HG03432 (cell line): ENCODE measurements around the gene MVB12B.

Experiments
- ATAC-seq: cut with Tn5 transposase; IDR thresholded peaks from one replicate; pipeline ENCODE4 v1.9.1; 2021; ENCODE audit warnings: mild to moderate bottlenecking, moderate library complexity; ENCODE audit not compliant: unreplicated experiment

MVB12B gene

DNA sequence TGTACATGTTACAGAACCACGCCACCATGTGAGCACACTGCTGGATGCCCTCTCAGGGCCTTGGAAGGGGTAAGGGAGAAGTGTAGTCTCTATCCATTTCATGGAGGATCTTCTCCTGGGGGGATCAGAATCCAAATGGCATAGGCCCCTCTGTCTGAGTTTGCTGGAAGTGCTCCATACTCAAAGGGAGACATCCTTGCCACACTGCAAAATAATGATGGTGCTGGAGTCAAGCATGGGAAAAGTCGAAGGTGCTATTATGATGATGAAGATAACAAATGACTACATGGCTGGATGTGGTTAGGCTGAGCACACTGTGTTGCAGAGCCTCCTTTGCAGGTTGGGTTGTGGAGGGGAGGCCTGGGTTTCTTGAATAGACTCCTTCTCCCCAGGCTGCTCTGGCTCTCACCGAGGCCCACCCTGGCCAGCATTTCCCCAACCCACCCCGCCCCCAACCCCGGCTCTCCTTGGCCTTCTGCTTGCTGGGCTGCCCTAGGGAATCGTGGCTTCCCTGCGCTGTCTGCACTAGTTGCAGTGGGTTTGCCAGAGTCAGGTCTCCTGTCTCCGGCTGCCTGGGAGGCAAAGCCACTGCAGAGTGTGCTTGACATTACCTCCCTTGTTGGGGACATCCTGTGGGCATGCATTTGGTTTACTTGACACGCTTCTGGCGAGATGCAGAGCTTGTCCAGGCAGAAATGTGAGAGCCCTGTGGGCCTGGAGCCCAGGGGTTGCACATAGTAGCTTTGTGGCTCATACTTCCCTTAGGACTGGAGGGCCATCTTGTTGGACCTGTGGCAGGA lies 3.0 kb downstream of the MVB12B start:
- ATAC-seq, result no peak

DNA sequence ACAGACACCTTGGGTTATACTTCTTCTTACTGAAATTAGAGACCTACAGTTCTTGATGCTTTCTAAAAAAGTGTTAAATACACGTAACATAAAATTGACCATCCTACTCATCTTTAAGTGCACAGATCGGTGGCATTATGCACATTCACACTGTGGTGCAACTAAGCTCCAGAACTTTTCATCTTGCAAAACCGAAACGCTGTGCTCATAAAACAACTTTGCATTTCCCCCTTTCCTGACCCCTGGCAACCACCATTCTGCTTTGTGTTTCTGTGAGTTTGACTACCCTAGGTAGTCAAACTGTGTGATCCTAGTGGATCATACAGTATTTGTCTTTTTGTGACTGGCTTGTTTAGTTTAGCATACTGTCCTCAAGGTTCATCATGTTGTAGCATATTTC lies 3.9 kb downstream of the MVB12B start:
- ATAC-seq, result no peak

DNA sequence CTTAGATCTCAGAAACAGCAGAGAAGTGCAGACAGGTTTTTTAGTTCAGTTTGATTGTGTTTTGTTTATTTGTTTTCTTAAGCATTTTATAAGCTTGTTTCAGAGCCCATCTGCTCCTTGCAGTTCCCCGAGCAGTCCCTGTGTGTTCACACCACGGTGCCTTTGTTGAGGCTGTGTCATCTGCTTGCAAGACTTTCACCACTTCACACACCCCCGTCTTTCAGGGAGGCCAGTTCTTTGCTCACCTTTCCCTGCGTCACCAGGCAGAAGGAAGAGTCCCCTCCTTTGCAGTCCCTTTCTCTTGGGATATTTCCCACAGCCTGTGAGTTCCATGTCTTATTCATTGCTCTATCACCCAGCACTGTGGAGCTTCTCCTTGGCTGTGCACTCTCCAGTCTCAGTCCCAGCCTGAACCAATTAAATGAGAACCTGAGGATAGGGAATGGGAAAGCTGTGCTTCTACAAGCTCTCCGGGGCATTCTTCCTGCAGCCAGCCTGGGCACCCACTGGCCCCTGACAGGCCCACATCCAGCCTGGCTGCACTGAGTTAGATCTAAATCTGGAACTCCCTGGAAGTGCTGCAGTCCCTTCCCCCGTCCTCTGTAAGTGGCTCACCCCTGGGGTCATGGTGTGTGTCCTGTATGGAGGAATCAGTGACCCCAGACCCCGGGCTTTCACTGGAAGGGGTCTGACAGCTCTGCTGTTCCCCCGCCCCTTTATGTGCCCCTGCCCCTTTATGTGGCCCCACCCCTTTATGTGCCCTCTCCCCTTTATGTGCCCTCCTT lies 5.5 kb downstream of the MVB12B start:
- no peak for ATAC-seq

DNA sequence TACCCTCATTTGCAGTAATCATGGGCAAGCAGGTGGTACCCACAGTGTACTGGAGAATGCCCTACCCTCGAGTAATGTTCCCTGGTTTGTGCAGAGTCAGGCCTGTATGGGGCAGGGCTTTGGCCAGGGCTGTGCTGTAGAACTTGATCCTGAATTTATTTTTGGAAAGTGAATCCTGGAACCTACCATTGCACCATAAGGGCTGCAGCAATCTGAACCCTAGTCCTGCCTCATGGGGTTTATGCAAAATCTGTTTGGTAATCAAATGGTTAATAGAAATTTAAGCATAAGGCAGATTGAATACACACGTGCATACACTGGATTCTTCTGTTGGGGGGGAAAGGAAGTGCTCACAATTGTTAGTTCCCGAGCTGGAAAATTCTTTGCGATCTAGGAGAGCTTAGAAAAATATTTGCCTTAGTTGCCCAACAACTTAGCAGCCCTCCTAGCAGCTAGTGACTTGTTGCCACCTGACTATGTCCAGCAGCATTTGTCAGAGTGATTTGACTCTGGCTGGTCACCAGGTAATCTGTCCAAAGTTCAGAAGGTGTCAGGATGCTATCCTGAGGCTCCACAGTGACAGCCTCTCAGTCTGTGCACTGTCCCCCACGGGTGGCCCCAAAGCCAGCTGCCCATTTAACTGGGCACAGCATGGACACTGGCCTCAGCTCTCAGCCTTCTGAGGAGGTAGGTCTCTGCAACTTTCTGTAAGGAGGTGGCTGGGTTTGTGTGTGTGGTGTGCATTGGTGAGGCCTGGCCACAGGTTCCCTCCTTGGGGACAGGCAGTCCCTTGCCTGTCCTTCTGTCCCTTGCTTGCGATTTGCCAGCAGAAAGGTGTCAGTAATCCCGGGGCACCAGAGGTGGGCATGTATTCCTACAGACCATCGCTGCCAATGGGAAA lies 8.3 kb downstream of the MVB12B start:
- ATAC-seq, result no peak

DNA sequence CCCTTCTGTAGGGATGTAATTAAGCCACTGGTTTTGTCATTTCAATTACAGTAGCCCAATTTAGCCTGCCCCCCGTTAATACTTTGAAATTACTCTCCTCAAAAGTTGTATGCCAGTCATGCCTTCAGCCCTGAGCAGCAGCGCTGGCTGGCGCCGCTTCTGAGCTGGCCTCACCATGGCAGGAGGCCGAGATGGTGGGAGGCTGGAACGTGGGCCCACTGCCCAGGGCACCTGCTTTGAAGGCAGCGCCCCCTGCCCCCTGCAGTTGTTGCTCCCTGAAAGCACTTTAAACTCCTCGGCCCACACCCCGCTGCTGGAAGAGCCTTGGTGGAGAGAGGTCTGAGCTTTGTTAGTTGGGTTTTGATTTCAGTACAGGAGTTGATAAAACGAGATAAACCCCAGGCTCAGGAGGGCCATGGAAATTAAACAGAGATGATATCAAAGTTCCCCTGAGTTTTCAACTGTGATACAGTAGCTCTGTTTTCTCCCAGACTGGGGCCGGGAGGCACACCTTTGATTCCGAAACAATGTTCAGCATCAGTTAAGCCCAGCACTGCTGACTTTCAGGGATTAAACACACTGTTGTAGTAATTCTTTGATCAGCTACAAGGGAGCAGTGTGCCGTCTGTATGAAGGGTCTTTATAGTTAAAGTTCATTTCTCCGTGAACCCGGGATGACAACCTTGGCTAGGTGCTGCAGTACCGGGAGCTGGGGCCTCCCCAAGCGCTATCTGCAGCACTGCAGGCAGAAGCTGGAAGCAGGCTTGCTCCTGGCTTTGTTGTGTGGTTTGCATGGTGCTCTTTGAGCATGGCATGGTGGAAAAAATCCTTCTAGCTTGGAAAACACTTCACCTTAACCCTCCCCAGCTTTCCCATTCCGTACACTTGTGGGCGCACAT lies 9.5 kb downstream of the MVB12B start:
- no peak for ATAC-seq

DNA sequence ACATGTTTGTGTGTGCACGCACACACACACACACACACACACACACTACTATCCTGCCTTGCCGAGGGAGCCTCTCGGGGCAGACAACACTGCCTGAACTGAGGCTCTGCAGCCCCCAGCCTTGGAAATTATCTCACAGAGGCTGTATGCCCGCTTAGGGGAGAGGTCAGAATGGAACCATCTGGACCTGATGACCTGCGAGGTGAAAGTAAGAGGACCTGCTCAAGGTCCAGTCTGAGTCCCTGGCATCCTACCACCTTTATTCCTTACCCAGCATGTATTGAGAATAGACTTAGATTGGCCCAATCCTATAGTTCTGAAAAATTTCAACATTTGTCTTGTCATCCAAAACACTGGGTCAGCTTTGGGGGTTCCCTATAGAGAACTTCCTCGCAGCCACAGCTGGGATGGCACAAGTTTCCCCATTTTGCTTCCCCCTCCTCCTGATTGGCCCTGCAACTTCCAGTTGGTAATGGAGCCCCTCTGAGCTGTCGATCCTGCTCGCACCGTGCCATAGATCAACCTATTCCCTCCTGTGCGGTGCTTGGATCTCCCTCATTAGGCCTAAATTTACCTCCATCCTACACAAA lies 10.2 kb downstream of the MVB12B start:
- ATAC-seq, result no peak

DNA sequence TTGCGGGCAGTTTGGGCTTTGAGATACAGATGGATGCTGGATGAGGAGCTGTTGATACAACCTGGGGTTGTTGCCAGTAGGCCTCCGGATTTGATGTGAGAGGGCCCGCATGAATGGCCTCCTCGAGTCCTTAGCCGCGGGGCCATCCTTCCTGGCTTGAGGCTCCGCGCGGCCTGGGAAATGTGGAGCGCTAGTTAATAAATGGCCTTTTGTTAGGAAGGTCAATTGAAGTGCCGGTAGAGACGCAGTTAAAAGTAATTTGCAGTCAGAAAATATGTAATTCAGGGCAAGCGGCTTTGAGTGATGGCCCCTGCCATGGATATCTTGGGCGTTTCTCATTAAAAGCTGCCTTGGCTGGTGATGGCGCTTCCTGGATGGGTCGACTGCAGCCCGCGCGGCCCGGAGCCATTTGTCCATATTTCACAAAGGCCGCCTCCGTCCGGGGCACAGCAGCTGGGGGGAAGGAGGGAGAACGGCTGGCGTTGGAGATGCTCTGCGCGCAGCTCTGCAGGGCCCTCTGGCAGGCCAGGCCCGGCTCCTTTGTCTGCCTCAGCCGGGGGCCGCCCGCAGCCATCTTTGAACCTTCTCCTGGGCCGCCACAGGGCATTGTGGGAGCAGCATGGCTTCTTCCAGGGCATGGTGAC lies 11.2 kb downstream of the MVB12B start:
- no peak for ATAC-seq

DNA sequence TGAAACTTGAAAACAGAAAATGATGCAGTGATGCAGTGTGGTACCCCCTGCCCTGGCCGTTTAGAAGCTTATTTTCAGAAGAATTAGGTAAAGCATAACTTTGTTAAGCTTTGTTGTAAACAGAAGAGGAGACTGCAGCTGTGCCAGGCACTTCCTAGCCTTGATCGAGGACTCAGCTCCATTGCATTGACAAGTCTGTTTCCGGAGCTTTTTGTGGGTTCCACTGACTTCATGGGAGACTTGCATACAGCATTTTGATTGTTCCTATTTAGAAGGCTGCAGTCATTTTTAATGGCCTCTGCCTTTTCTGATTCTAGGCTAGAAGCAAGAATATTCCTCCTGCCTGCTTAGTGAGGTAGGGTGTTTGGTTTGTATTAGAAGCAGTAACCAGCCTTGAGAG lies 12.3 kb downstream of the MVB12B start:
- ATAC-seq, result no peak

DNA sequence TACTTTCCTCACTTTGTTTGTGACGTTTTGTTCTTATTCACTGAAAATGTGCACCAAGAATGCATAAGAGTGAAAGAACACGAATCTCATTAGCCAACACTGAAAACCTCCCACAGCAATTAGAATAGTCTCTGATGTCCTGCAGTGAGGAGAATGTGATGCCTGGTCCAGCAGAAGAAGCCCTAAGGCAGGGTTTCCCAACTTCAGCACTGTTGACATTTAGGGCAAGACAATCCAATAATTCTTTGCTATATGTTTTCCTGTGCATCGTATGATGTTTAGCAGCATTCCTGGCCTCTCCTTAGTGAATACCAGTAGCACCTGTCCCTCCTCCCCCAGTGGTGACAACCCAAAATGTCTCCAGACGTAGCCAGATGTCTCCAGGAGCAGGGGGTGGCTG lies 14.8 kb downstream of the MVB12B start:
- no peak for ATAC-seq

DNA sequence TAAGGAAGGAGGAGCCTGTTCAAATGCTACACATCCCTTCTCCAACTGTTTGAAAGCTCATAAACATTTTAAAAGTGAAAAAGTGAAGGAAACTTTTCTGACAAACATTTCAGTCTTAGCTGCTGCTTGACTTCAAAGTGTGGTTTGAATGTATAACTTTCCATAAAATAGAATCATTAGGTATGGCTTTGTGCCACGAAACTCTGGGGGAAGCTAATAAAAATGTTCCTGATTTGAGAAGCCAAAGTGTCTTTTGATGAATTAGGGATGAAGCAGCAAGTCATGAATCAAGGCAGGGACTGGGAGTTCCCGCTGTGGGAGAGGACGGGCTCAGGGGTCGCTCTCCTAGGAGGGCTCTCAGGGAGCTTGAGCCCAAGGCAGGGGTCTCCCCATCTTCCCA lies 15.3 kb downstream of the MVB12B start:
- ATAC-seq, result no peak

DNA sequence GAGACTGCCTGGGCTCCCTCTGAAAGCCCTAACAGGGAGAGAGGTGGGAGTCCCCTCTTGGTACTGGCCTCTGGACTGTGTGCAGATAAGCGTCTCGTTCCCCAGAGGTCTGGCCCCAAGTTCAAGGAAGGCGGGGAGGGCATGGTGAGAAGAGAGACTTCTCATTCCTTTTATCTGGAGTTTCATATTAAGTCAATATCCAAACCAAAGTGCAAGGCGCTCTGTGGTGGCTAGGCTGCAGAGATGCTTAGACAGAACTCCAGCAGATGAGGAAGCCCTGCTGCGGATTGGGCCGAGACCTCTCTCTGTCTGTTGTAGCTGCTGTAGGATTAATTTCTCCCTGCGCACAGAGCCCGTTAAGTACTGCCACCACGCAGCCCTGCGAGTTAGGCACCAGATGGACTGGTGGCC lies 16.0 kb downstream of the MVB12B start:
- no peak for ATAC-seq

DNA sequence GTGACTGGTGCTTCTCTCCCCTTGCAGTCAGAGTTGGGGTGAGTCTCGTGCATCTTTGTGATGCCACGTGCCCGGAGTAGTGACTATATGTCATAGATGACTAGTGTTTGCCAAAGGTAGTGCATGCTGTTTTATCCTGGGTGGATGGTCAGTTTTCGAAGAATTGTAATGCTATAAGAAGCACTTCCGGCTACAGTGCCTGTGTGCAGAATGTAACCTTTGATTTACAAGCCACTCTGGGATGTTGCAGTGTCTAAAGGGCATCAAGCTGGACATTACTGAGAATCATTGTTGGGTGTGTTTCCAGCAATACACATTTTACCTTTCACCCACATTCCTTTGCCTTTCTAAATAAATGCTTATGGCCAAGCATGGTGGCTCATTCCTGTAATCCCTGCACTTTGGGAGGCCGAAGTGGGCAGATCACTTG lies 16.7 kb downstream of the MVB12B start:
- ATAC-seq, result no peak

DNA sequence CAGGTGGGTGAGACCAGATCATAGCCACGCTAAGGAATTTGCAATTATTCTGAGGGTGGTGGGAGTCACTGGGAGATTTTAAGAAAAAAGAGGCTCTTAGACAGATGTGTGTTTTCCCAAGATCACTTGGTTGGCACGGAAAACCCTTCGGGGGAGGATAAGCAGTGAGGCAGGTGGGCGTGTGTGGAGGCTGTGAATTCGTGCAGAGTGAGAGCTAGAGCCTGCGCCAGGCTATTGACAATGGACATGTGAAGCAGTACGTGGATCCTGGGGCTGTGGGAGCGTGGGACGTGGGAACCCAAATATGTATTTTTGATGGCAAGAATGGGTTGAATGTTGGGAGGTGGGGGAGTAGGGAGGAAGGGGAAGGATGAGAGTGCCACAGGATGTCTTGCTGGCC lies 19.4 kb downstream of the MVB12B start:
- ATAC-seq, result no peak

DNA sequence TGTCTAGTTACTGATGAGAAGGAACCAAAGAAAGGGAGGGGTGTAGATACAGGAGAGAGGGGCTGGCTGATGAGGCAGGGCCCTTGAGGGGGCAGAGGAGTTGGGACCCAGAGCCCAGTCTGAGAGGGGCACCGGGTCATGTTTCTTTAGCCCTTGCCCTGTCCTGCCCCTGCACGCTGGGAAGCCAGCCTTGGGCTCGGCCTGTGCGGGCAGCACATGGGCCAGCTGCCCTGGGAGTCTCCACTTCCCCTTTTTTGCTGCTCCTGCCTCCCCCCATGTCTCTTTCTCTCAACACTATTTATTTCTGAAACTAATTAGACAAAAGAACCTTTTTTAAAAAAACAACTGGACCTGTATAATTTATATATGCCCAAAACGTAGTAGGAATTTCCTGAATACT lies 20.5 kb downstream of the MVB12B start:
- ATAC-seq, result no peak

DNA sequence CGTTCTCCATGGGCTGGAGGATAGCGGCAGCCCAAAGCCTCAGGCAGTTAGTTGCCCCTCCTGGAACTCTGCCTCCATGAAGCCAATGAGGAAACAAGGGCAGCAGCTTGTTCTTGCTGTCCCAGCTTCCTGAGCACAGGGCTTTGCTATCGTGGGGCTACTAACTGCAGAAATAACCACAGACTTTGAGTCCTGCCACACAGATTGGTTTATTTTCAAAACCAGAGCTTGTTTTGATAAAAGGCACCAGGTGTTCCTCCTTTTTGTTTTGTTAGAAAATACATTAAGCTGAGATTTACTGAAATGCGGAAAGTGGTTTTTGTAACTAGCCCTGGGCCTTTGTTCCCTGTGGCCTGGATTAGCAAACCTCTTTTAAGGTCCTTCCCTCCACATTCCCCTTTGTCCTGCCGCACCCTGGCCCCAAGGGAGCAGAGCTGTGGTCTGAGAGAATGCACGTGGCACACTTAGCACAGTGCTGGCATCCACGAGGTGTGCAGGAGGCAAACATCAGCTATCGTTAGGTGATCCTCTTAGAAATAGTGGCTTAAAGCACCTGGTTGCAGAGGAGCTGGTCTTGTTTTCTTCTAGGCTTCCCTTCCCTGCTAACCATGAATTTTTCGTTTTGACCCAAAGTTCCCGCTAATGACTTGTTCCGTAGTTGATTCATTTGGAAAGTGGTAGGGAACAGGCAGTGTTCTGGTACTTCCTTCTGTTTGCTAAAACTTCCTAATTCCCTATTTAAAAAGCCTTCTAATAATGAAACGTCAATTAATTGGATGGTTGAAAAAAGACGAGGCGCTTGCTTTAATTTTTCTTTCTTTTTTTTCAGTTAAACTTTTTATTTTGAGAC lies 21.5 kb downstream of the MVB12B start:
- no peak for ATAC-seq

DNA sequence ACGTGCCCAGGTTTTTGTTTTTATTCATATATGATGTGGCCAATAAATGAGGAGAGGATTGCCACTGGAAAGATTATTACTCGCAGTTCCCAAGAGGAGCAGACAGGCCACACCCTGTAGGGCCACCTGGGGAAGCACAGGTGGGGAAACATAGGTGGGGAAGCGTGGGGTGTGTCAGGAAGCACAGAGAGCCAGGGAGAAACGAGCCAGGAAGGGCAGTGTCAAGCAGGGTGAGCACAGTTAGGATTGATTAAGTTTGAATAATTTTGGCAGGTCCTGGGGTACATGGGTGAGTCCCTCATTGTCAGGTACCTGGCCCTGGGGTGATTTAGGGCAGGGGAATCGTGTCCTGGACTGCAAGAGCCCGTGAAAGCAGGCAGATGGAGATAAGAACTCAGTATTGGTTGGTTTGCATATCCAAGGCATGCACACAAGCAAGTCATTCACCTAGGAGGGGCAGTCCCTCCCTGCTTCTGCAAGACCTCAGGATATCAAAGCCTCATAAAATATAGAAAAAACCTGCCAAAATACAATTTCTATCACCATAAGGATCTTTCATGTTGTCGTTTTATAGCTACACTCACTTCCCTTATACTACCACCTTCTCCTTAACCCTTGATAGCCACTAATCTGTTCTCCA lies 22.4 kb downstream of the MVB12B start:
- no peak for ATAC-seq

DNA sequence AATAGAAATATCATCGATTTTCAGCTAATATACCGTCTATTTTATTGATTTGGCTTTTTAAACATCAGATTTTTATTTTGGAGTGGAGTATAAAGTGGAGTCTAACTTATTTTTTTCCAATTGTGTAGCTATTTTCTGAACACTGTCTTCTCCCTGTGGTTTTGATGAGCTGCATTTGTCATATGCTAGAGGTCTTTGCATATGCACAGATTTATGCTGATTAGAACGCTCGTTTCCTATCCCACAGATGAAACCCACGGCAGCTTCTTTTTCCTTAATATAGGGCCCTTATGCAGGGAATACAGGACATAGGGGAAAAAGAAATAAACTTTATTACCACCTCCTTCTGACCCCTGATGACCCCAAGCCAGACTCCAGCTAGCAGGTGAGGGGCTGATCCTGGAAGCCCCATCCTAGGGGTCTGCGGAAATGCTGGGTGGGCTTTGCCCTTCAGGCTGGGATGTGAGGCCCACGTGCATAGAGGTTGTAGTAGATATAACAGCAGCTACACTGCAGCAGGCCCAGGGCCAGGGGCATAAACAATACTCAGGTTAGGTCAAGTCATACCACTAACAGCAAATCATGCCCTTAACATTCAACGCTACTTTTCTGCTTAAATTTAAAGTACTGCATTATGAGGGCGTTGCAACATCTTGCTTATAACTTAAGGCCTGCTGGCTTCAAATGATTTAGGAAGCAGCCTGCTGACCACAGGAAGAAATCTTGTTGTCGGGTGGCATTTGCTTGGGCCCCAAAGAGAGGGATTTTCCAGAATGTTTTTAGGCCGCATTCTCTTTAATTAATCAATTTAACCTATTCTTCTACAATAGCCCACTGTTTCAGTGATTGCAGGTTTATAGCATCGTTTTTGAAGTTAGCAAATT lies 28.5 kb downstream of the MVB12B start:
- no peak for ATAC-seq
